DMS153 (cell line): ENCODE results near the gene RAD51AP1.
"Not testable (repeated sequence)": the region's sequence is repeated elsewhere in the genome, so short reads cannot be mapped to it uniquely, and the experiment has no call there.

Experiments used
- DNase-seq: peaks from one replicate; lab custom pipeline; 2025; lab: John Stamatoyannopoulos, UW

RAD51AP1 gene

GRCh38 chr12:4538207-4539160, at the start of gene RAD51AP1:
Gene RAD51AP1 (plus strand): TSS chr12:4538890. CDS start chr12:4538940, 50 bp downstream.
- DNase-seq = peak; percentile 94

GRCh38 chr12:4489556-4489955, 49.1 kb upstream of the RAD51AP1 start:
- no peak for DNase-seq

- no peak for DNase-seq
Observed at GRCh38 chr12:4490973-4491372, 47.7 kb upstream of the RAD51AP1 start.

- no peak for DNase-seq
Observed at GRCh38 chr12:4496145-4496838, 42.4 kb upstream of the RAD51AP1 start.

- no peak for DNase-seq
Observed at GRCh38 chr12:4499186-4499585, 39.5 kb upstream of the RAD51AP1 start.

GRCh38 chr12:4505376-4505986, 33.2 kb upstream of the RAD51AP1 start:
- no peak for DNase-seq

- no peak for DNase-seq
Observed at GRCh38 chr12:4506430-4506829, 32.3 kb upstream of the RAD51AP1 start.

- no peak for DNase-seq
Observed at GRCh38 chr12:4506870-4507269, 31.8 kb upstream of the RAD51AP1 start.

GRCh38 chr12:4508503-4508902, 30.2 kb upstream of the RAD51AP1 start:
- DNase-seq = not testable (repeated sequence)

GRCh38 chr12:4509269-4509668, 29.4 kb upstream of the RAD51AP1 start:
- not testable (repeated sequence) for DNase-seq

GRCh38 chr12:4518106-4518728, 20.5 kb upstream of the RAD51AP1 start:
- no peak for DNase-seq

GRCh38 chr12:4523443-4523842, 15.2 kb upstream of the RAD51AP1 start:
- DNase-seq = not testable (repeated sequence)

- no peak for DNase-seq
Observed at GRCh38 chr12:4526923-4527546, 11.7 kb upstream of the RAD51AP1 start.

- no peak for DNase-seq
Observed at GRCh38 chr12:4530160-4530559, 8.5 kb upstream of the RAD51AP1 start.

- DNase-seq = no peak
Observed at GRCh38 chr12:4530982-4531586, 7.6 kb upstream of the RAD51AP1 start.

- no peak for DNase-seq
Observed at GRCh38 chr12:4535092-4535491, 3.6 kb upstream of the RAD51AP1 start.

GRCh38 chr12:4535871-4536270, 2.8 kb upstream of the RAD51AP1 start:
- no peak for DNase-seq

- DNase-seq = no peak
Observed at GRCh38 chr12:4539167-4539870, 629 bp downstream of the RAD51AP1 start.

GRCh38 chr12:4540170-4540569, 1.5 kb downstream of the RAD51AP1 start:
- no peak for DNase-seq

GRCh38 chr12:4540638-4541037, 1.9 kb downstream of the RAD51AP1 start:
- DNase-seq = no peak

GRCh38 chr12:4545195-4545594, 6.5 kb downstream of the RAD51AP1 start:
- DNase-seq = no peak
